ENCODE measurements around the gene EIF3J. TPM values are rescaled to one million over a fixed set of nuclear protein-coding genes. Genes with fewer than 3 reads are reported as not detected.

The EIF3J gene
- total RNA-seq, 1 donor from 2014 or later = 129 TPM

DNA sequence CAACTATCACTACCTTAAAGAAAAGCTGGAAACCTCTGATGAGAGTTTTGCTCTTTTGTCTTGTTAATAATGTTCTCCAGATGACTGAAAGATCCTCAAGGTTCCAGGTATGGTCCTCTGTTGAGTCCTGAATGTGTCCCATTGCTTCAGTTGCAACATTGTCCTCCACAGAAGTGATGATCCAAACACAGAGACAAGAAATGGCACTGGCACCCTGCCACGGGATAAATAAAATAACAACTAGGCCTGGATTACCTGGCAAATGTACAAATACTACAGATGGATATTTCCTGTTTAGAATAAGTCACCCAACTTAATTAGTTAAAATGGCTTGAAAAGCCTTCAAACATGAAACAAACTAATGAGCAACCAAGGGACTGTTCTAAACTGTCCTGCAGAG, 58.3 kb downstream of the EIF3J start:
- DNase-seq (ENCODE audit: low read depth) = no peak

GRCh38 chr15:44595656-44596510, 58.9 kb downstream of the EIF3J start:
- DNase-seq (ENCODE audit: low read depth) = no peak

DNA sequence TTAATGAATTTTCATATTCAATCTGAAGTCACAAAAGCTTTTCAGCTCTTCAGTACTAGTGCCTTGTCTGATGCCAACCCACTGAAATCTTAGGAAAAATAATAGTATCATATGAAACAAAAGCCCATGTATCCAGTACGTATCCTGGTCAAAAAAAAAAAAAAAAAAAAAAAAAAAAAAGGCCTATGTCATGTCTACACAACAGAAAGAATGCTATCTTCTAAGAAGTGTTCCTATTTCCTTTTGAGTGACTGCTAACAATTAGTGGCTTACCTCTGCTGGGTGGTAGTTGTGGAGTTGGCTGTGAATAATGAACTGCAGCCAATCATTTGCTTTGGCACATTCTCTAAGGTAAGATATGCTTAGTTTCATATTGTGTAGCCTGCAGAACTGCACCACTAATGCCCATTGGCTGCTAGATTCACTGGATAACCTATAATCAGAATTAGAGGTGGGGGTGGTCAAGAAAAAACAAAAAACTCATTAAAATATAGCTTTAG, 59.6 kb downstream of the EIF3J start:
- DNase-seq (ENCODE audit: low read depth) = no peak

- no peak for DNase-seq (ENCODE audit: low read depth)
These were observed 61.1 kb downstream of the EIF3J start for GRCh38 chr15:44598066-44598465.

DNA sequence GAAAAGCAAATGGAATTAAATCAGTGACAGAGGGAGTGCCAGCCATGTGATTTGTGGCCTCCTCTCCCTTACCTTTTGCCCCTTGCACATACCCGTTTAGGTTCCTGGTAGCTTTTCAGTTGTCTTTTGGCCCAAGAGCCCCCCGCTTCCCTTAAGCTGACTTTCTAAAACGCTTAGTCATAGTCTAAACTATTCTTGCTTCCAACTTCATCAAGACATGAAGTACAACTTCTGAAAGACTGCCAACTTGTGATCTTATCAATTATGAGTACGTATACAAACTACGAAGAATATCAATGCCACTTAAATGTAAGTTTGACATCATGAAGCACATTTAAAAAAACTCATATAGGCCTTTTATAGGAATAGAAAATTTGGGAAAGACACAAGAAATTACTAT, 61.9 kb downstream of the EIF3J start:
- peak; percentile 23 for DNase-seq (ENCODE audit: low read depth)

- no peak for DNase-seq (ENCODE audit: low read depth)
These were observed 66.2 kb downstream of the EIF3J start for GRCh38 chr15:44603126-44603525.

DNA sequence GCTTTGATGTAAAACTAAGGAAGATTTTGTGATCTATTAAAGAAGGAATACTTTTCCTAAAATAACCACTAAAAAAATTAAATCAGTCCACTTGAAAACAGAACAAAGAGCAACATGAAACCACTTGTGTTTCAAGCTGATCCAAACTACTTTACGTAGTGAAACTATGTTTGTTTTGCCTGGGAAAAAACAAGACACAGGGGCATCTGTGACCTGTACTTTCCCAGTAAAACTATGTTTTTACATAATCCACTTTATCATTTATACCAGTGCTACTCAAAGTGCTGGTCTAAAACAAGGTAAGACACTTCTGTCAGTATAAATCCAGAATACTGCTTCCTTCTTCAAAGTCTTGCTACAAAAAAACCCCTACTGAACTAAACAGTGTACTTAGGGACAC, 69.8 kb downstream of the EIF3J start:
- DNase-seq (ENCODE audit: low read depth) = no peak

Other genes with a start within 250 kb of the EIF3J start
- gene GOLM2, start 248.4 kb upstream of the EIF3J start, total RNA-seq = 67.2 and 83.7 TPM in 2 replicates
- 65.6 and 71.2 TPM in 2 replicates for gene CTDSPL2, start 109.5 kb upstream of the EIF3J start, total RNA-seq
- 68.8 and 146 TPM in 2 replicates for gene SPG11, start 126.5 kb downstream of the EIF3J start, total RNA-seq
- gene PATL2, start 174.2 kb downstream of the EIF3J start, total RNA-seq = not detected in 2 replicates
- gene B2M, start 174.4 kb downstream of the EIF3J start, total RNA-seq = 2,364 and 3,472 TPM in 2 replicates
- gene TRIM69, start 199.4 kb downstream of the EIF3J start, total RNA-seq = 17.0 and 26.5 TPM in 2 replicates